Measurements from ENCODE around the gene POLR2F.

The POLR2F gene

DNA sequence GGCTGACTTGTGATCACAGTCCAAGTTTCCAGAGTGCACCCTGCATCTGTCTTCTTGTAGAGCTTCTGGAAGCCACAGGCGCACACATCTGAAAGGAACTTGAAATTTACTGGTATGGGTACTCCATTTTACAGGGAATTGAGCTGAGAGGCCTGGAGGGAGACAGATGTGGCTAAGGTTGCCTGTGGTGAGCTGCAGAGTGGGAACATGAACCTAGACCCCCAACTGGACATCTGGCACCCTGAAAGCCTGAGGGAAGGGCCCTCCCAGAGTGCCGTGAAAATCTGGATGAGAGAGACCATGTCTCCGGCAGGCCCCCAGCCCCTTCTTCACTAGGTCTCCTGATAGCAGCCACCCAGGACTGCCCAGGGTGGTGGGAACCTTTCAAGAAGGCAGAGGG is 53.4 kb downstream of the POLR2F start:
- DNase-seq (ENCODE audit: low spot score) = no peak

GRCh38 chr22:38007330-38007902 is 53.9 kb downstream of the POLR2F start:
- DNase-seq (ENCODE audit: low spot score) = no peak

- no peak for DNase-seq (ENCODE audit: low spot score)
Measured at GRCh38 chr22:38009000-38009806, 55.7 kb downstream of the POLR2F start.

DNA sequence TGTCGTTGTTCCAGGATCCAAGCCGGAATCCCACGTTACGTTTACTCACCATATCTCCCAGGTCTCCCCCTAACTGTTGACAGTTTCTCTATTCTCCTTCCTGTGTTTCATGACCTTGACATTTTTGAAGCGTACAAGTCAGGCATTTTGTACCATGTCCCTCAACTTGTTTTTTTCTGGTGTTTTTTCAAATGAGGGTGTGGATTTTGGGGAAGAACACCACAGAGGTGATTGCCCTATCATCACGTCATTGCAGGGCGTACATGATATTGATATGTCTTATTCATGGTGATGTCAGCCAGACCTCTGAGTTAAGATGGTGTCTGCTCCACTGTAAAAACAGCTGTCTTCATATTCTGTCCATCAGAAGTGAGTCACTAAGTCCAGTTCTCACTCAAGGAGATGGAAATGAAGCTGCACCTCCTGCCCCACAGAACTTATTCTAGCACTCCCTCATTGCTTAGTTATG is 59.1 kb downstream of the POLR2F start:
- no peak for DNase-seq (ENCODE audit: low spot score)

- no peak for DNase-seq (ENCODE audit: low spot score)
Measured at GRCh38 chr22:38014083-38014482, 60.6 kb downstream of the POLR2F start.

DNA sequence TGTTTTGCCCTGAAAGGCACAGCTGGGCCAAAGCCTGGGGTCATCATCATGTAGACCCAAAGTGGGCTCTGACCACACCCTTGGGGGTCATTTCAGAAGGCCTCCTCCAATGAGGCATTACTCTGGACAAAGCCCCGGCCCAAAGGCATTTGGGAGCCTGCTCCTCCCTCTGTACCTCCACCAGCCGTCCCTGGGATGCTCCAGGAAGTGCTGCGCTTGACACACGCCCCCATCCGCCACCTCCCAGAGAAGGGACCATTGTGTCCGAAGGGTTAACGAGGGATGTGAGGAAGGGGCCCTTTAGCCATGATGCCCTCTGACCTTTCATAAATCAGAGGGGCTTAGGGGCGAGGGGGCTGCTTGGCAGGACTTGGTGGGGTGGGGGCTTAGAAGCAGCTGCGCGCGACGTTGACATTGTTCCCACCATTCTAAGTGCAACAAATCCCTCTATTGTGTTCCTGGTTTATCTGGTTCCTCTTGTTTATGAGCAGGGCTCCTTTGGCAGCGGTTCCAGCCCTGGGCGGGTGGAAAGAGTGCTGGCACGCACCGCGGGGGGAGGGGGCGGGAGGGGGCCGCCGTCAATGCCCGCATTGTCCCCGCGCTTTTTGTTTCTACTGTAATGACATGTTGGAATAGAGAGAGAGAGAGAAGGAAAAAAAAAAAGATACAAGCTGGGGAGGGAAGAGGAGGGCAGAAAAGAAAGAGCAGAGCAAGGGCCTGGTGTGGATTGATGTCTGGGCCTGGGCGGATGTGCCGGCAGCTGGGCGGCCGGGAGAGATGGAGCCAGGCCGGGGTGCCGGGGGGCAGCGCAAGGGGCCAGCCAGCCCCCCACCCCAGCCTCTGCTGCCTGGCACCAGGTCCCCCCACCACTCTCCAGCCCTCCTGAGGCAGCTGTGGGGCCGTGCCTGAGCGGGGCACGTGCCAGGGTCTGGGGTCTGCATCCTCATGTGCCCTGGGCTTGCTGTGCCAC is 63.0 kb downstream of the POLR2F start:
- DNase-seq (ENCODE audit: low spot score) = no peak

DNA sequence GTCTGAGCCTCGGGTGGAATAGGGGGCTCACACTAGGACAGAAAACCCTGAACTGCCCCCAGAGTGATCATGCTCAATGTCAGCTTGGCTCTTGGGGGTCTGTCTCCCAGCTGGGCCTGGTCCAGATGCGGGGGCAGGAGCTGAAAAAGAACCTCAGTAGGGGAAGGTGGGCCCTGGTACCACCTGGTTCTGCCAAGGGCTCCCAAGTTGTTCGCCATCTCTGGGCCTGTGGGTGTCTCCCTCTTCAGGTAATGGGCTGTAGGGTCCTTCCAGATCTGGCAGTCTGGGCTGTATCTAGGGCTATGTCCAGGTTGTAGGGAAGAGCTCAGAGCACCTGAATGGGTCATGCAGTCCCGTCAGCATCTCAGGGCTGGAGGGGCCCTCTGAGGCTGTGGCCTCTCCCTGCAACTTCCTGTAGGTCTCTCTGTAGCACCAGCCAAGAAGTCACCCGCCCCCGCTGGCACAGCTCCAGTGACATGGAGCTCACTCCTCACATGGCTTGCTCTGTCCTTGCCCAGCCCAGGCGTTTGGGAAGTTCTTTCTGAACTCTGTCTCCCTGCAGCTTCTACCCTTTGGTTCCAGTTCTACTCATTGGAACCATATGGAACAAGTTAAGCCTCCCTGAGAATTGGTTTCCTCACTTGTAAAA is 63.9 kb downstream of the POLR2F start:
- DNase-seq (ENCODE audit: low spot score) = no peak

GRCh38 chr22:38017939-38018885 is 64.7 kb downstream of the POLR2F start:
- no peak for DNase-seq (ENCODE audit: low spot score)

Data from left forelimb (tissue), 1 donor.